ENCODE results near the gene SLX9. TPM values are rescaled to one million over a fixed set of nuclear protein-coding genes. Genes with fewer than 3 reads are reported as not detected.

The SLX9 gene
- total and polyA plus RNA-seq, 2 donors (not counting 3 experiments of a cell fraction or from before 2014, with no cell fraction given): 27.0 to 50.6 TPM

DNA sequence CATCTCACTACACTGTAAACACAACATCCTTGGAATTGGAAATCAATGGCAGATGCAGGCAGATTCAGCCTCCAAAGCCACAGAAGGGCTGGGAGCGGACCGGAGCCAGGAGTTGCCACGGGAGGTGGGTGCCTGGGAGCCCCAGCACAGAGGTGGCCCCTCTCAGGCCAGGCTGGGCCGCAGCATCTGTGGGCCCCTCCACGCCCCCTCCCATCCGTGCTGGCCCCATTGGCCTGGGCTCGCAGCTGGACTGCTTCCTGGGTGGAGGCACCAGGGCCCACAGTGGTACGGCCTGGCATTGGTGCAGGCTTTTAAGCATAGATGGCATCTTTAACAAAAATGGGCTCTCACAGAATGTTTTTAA is 64.2 kb downstream of the SLX9 start:
- intact Hi-C loops (cut with micrococcal nuclease): no loop called here

More for the DNA sequence above, 64.2 kb downstream of the SLX9 start:
- Histone ChIP-seq H3K9ac (replicated peaks; ENCODE audit: extremely low read depth, insufficient read depth, low read length) (no peak overlapping the region), H3K36me3 (ENCODE audit: control insufficient read depth in 2 of 2, extremely low read depth in 1 of 2, insufficient read depth in 2 of 2, low read length in 2 of 2) (no peaks in the 10 kb centered on the region), H3K9me3 (replicated peaks; ENCODE audit: control insufficient read depth, insufficient read depth, low read length) (no peaks in the 10 kb centered on the region), H3K27ac (ENCODE audit: insufficient read depth, low read depth, low read length) (no peak overlapping the region), H4K20me1 (replicated peaks; ENCODE audit: control insufficient read depth, extremely low read depth, insufficient read depth, low read length) (no peaks in the 10 kb centered on the region), H3K9me1 (replicated peaks; ENCODE audit: control insufficient read depth, extremely low read depth, insufficient read depth, low read length) (no peaks in the 10 kb centered on the region), H3K4me3 (replicated peaks in 1 of 3; ENCODE audit: insufficient read depth in 1 of 3, low read depth in 1 of 3, low read length in 3 of 3) (no peak overlapping the region), H3K4me2 (ENCODE audit: insufficient read depth, low read length) (no peak overlapping the region), H3K79me2 (ENCODE audit: control insufficient read depth, insufficient read depth, low read length) (no peaks in the 10 kb centered on the region), H3K4me1 (ENCODE audit: control insufficient read depth, extremely low read depth, insufficient read depth, low read length) (peaks cover 17% of the 10 kb centered on the region), H3K27me3 (ENCODE audit: control insufficient read depth in 2 of 2, insufficient read depth in 2 of 2, low read length in 2 of 2) (no peaks in the 10 kb centered on the region), H2AFZ (ENCODE audit: low read depth, low read length) (no peak overlapping the region)
- BruUV-seq (replicated peaks): no TSS peak
- dilution Hi-C loops (cut with MboI; ENCODE audit: extremely low pct_ligation_motif_present, low sequenced_read_pairs): no loop called here
- TF ChIP-seq FOS (IDR thresholded peaks at IDR 0.05; ENCODE audit: borderline replicate concordance, insufficient read depth, low read length): no peak
- TF ChIP-seq POLR2A (IDR thresholded peaks at IDR 0.05; ENCODE audit: low read depth, low read length): no peak
- TF ChIP-seq GATA2 (IDR thresholded peaks at IDR 0.05; ENCODE audit: insufficient read depth, insufficient read length, low read depth, low read length): no peak
- TF ChIP-seq JUN (IDR thresholded peaks at IDR 0.05; ENCODE audit: borderline replicate concordance, insufficient read depth, insufficient read length, low read depth): no peak
- TF ChIP-seq, protein P1, sequence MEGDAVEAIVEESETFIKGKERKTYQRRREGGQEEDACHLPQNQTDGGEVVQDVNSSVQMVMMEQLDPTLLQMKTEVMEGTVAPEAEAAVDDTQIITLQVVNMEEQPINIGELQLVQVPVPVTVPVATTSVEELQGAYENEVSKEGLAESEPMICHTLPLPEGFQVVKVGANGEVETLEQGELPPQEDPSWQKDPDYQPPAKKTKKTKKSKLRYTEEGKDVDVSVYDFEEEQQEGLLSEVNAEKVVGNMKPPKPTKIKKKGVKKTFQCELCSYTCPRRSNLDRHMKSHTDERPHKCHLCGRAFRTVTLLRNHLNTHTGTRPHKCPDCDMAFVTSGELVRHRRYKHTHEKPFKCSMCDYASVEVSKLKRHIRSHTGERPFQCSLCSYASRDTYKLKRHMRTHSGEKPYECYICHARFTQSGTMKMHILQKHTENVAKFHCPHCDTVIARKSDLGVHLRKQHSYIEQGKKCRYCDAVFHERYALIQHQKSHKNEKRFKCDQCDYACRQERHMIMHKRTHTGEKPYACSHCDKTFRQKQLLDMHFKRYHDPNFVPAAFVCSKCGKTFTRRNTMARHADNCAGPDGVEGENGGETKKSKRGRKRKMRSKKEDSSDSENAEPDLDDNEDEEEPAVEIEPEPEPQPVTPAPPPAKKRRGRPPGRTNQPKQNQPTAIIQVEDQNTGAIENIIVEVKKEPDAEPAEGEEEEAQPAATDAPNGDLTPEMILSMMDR (IDR thresholded peaks at IDR 0.05; ENCODE audit: extremely low read depth in 1 of 2, insufficient read depth in 1 of 2, low read depth in 1 of 2, low read length in 2 of 2): no peak
- TF ChIP-seq MAX (IDR thresholded peaks at IDR 0.05; ENCODE audit: insufficient read depth, insufficient read length): no peak
- no peak for TF ChIP-seq MYC (IDR thresholded peaks at IDR 0.05; ENCODE audit: low read depth, low read length)
- no peak for TF ChIP-seq EZH2 (IDR thresholded peaks at IDR 0.05; ENCODE audit: borderline replicate concordance, low read depth, low read length, severe bottlenecking)
- POLR2A ChIA-PET: no interaction called here
- DNase-seq (ENCODE audit: low read depth, low spot score): no peak
- FAIRE-seq: no peak
- CTCF ChIA-PET: interaction anchor here (1.0 kb wide), 2 partner anchors 9 to 54 kb away, joined by 3 to 4 read pairs; no protein-coding TSS in a partner anchor

Data from endothelial cell of umbilical vein (primary cell).